Stimulated activated CD8-positive, alpha-beta memory T cell treated with anti-CD3 and anti-CD28 coated beads, Interleukin-7, amount 100 ng/mL, for 48 hours (primary cell): Measurements from ENCODE around the gene RASSF4.

ENCODE experiments used
- DNase-seq, 2 donors: peaks; one replicate each; pipeline ENCODE4 v3.0.0-alpha.2; 2020; ENCODE audit warnings: low read depth in 1 of 2; ENCODE audit errors: extremely low read depth in 1 of 2

The RASSF4 gene

GRCh38 chr10:44946205-44946604 is 13.4 kb upstream of the RASSF4 start:
- no peak for DNase-seq

GRCh38 chr10:44947371-44948152 is 12.0 kb upstream of the RASSF4 start:
- DNase-seq, result no peak

- DNase-seq, result no peak
Observed at GRCh38 chr10:44948642-44949041, 11.0 kb upstream of the RASSF4 start.

- DNase-seq, result no peak
Observed at GRCh38 chr10:44949127-44949802, 10.3 kb upstream of the RASSF4 start.

- no peak for DNase-seq
Observed at GRCh38 chr10:44949915-44950314, 9.7 kb upstream of the RASSF4 start.

GRCh38 chr10:44950326-44951225 is 9.0 kb upstream of the RASSF4 start:
- no peak for DNase-seq

GRCh38 chr10:44951576-44952226 is 7.9 kb upstream of the RASSF4 start:
- no peak for DNase-seq

GRCh38 chr10:44952779-44953231 is 6.8 kb upstream of the RASSF4 start:
- DNase-seq, result no peak

GRCh38 chr10:44954042-44954441 is 5.6 kb upstream of the RASSF4 start:
- DNase-seq, result no peak

- DNase-seq, result no peak
Observed at GRCh38 chr10:44954962-44955361, 4.6 kb upstream of the RASSF4 start.

GRCh38 chr10:44955413-44956070 is 4.1 kb upstream of the RASSF4 start:
- DNase-seq, result no peak

GRCh38 chr10:44956226-44956625 is 3.4 kb upstream of the RASSF4 start:
- no peak for DNase-seq

GRCh38 chr10:44956717-44957706 is 2.6 kb upstream of the RASSF4 start:
- DNase-seq, result no peak

- no peak for DNase-seq
Observed at GRCh38 chr10:44958196-44958897, 1.3 kb upstream of the RASSF4 start.

GRCh38 chr10:44958898-44959246 is 730 bp upstream of the RASSF4 start:
- no peak for DNase-seq

- DNase-seq, result no peak
Observed at GRCh38 chr10:44960088-44960460, 472 bp downstream of the RASSF4 start.

GRCh38 chr10:44960482-44961229 is 1.1 kb downstream of the RASSF4 start:
- no peak for DNase-seq

- DNase-seq, result no peak
Observed at GRCh38 chr10:44961230-44961571, 1.6 kb downstream of the RASSF4 start.
